Measurements from ENCODE around the gene DNAJC5. TPM values are rescaled to one million over a fixed set of nuclear protein-coding genes. Genes with fewer than 3 reads are reported as not detected.

DNAJC5 gene
- total RNA-seq, 1 experiment from 2014 or later, result 59.5 TPM

GRCh38 chr20:63882257-63883200 lies 12.4 kb upstream of the DNAJC5 start:
- BruUV-seq (replicated peaks), result no TSS peak
- Histone ChIP-seq H3K9me3 (ENCODE audit: control insufficient read depth, insufficient read depth, low read depth, low read length) (no peaks in the 10 kb centered on the region), H3K4me3 (ENCODE audit: low read depth in 2 of 2, low read length in 2 of 2) (no peak overlapping the region), H3K36me3 (ENCODE audit: control insufficient read depth, insufficient read depth, low read length) (peaks cover 7% of the 10 kb centered on the region; the same call in 1 of the 2 replicates), H3K27me3 (ENCODE audit: control insufficient read depth, insufficient read depth, low read length) (no peaks in the 10 kb centered on the region), H3K4me1 (ENCODE audit: control insufficient read depth, insufficient read depth, low read length) (no peaks in the 10 kb centered on the region), H3K27ac (ENCODE audit: low read length) (no peak overlapping the region)
- TF ChIP-seq SIN3A (IDR thresholded peaks at IDR 0.05; ENCODE audit: borderline replicate concordance, insufficient read depth, low read depth, low read length) (no peak), TCF7L2 (IDR thresholded peaks at IDR 0.05; ENCODE audit: low read depth, low read length) (no peak), REST (IDR thresholded peaks at IDR 0.05; ENCODE audit: insufficient read depth in 1 of 2, low read depth in 2 of 2, low read length in 1 of 2) (no peak), CTCF (IDR thresholded peaks at IDR 0.05) (no peak), POLR2AphosphoS5 (IDR thresholded peaks at IDR 0.05; ENCODE audit: low read depth, low read length) (no peak)
- ATAC-seq (no peak), DNase-seq (ENCODE audit: low read depth, low spot score) (no peak)
- in situ Hi-C loops (cut with HindIII; ENCODE audit: low pct_unique_long_range_greater_than_20kb, low sequenced_read_pairs), result no loop called here
- CTCF ChIA-PET, result no interaction called here
- POLR2A ChIA-PET, result no interaction called here
- intact Hi-C loops (cut with micrococcal nuclease; ENCODE audit: unreplicated experiment), result no loop called here

- ChIA-PET POLR2A (no interaction called here), CTCF (no interaction called here)
- Histone ChIP-seq H3K9me3 (ENCODE audit: control insufficient read depth, insufficient read depth, low read depth, low read length) (no peaks in the 10 kb centered on the region), H3K27ac (ENCODE audit: low read length) (no peak overlapping the region), H3K4me3 (ENCODE audit: low read depth in 2 of 2, low read length in 2 of 2) (no peak overlapping the region), H3K36me3 (ENCODE audit: control insufficient read depth, insufficient read depth, low read length) (peaks cover 5% of the 10 kb centered on the region; the same call in 1 of the 2 replicates), H3K27me3 (ENCODE audit: control insufficient read depth, insufficient read depth, low read length) (no peaks in the 10 kb centered on the region), H3K4me1 (ENCODE audit: control insufficient read depth, insufficient read depth, low read length) (no peaks in the 10 kb centered on the region)
- in situ Hi-C loops (cut with HindIII; ENCODE audit: low pct_unique_long_range_greater_than_20kb, low sequenced_read_pairs), result no loop called here
- TF ChIP-seq POLR2AphosphoS5 (IDR thresholded peaks at IDR 0.05; ENCODE audit: low read depth, low read length), result no peak
- TF ChIP-seq CTCF (IDR thresholded peaks at IDR 0.05), result no peak
- TF ChIP-seq TCF7L2 (IDR thresholded peaks at IDR 0.05; ENCODE audit: low read depth, low read length), result no peak
- TF ChIP-seq SIN3A (IDR thresholded peaks at IDR 0.05; ENCODE audit: borderline replicate concordance, insufficient read depth, low read depth, low read length), result no peak
- no peak for TF ChIP-seq REST (IDR thresholded peaks at IDR 0.05; ENCODE audit: insufficient read depth in 1 of 2, low read depth in 2 of 2, low read length in 1 of 2)
- DNase-seq (ENCODE audit: low read depth, low spot score) (no peak), ATAC-seq (no peak)
- BruUV-seq (replicated peaks), result no TSS peak
- intact Hi-C loops (cut with micrococcal nuclease; ENCODE audit: unreplicated experiment), result no loop called here
Observed at GRCh38 chr20:63883201-63883593, 11.7 kb upstream of the DNAJC5 start.

Data from Panc1 (cell line).